GM19397 (cell line): Measurements from ENCODE around the gene CMKLR1.

Experiments
- ATAC-seq: cut with Tn5 transposase; IDR thresholded peaks from one replicate; pipeline ENCODE4 v1.9.1; 2021; ENCODE audit warnings: mild to moderate bottlenecking, moderate library complexity; ENCODE audit not compliant: unreplicated experiment

The CMKLR1 gene

DNA sequence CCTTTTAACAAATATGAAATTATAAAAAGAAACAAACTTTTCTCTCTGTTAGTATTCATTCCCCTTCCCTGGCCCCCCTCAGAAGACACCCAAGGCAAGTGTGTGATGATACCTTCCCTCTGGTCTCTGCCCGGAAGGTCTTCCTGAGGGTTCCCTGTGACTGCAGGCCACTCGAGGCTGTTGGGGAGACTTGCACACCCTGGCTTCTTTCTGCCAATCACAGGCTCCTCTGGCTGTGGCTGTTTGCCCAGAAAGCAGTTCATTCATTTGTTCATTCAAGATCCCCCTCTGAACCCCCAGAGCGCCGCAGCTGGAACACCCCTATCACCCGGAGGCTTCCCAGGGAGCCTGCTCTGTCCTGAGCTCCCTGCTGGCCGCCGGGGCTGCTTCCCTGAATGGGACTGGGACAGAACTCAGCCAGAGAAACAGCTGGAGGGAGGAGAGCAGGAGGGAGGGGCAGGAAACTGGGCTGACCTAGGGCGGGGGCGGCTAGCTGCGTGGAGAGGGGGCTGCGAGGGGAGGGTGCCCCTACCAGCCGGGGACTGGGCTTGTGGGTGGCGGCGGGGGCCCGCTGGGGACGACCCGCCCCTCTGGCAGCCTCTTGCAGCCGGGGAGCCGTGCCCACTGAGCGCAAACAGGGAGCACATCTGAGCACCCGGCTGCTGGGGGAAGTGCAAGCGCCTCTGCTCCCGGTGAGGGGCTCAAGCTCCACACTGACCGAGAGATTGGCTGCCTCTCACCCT is at the start of gene CMKLR1:
CMKLR1 (minus strand) TSS at position 397 of the 743 bp plus-strand sequence. CDS start 45,720 bp downstream, outside the sequence.
- ATAC-seq = no peak

DNA sequence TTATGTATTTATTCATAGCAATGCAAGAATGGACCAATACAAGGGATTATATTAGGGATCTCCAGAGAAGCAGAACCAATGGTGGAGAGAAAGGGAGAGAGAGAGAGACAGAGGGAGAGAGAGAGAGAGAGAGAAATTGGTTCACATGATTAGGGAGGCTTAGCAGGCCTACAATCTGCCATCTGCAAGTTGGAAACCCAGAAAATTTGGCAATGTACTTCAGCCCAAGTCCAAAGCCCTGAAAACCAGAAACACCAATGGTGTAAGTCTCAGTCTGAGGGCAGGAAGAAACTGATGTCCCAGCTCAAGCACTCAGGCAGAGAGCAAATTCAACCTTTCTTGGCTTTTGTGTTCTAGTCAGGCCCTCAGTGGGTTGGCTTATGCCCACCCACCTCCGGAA is 48.7 kb upstream of the CMKLR1 start:
- ATAC-seq = no peak

DNA sequence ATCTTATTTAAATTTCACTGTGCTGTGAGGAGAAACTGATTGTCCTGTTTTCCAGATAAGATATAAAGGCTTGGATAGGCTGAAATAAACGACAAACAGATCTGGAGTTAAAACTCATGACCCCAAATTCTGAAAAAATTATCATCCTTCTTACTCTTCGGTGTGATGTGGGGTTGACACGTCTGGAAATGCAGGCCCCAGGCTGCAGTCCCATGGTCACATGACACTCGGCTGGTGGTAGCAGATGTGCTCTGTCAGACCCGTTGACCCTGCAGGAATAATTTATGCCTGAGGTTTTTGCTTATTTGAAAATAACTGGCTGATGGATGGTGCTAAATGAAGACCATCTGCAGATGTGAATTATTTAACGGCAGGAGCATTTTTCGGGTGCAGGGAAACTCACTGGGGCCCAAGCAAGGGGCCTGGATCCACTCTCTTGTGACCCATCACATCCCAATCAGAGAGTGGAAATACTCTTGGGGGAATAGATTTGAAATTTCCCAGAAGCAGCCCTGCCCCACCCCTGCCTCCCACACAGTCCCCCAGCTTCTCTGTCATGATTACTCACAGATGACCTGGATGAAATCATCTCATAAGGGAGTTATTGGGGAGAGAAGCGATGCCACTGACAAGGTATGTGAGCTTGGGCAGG is 47.7 kb upstream of the CMKLR1 start:
- no peak for ATAC-seq

- no peak for ATAC-seq
These were observed 43.3 kb upstream of the CMKLR1 start for GRCh38 chr12:108382437-108382801.

DNA sequence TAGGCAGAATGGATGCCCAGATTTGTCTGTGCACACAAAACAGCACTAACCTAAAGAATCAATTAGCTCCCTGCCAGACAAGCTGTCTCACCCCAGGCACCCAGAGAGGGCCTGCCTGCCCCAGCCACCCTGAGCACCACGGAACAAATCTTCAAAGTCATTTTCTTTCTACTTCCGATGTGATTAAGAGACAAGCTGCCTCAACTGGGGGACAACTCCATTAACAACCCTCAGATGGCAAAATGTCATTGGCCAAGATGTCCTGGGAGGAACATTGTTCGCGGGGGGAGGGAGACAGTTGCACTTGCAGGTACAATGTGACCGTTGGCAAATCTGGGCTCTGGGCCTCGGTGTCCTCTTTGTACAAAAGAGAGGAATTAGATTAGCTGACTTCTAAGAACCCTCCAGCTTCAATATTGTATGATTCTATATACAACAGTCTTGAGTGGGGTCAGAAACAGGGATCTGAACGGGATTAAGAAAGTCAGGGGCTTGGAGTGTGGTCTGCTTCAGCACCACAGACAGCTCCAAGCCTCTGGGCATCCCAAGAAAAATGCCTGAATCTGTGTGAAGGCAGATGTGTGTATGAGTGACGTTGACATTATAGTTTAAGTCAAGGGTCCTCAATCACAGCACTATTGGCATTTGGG is 42.8 kb upstream of the CMKLR1 start:
- ATAC-seq = no peak

GRCh38 chr12:108380382-108380781 is 41.3 kb upstream of the CMKLR1 start:
- no peak for ATAC-seq

- no peak for ATAC-seq
These were observed 40.7 kb upstream of the CMKLR1 start for GRCh38 chr12:108379823-108380222.

DNA sequence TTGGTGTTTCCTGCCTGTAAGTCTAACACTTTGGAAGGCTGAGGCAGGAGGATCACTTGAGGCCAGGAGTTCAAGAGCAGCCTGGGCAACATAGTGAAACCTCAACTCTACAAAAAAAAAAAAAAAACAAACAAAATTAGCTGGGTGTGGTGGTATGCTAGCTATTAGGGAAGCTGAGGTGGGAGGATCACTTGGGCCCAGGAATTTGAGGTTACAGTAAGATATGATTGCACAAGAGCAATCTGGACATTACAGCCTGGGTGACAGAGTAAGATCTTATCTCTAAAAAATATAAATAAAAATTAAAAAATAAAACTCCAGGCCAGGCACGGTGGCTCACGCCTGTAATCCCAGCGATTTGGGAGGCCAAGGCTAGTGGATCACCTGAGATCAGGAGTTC is 39.8 kb upstream of the CMKLR1 start:
- no peak for ATAC-seq

DNA sequence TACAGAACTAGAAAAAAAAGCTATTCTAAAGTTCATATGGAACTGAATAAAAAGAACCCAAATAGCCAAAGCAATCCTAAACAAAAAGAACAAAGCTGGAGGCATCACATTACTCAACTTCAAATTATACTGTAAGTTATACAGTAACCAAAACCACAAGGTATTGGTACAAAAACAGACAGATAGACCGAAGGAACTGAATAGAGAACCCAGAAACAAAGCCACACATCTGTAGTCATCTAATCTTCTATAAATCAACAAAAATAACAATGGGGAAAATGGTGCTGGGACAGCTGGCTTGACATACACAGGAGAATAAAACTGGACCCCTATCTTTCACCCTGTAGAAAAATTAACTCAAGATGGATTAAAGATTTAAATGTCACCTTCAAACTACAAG is 38.1 kb upstream of the CMKLR1 start:
- ATAC-seq = no peak

DNA sequence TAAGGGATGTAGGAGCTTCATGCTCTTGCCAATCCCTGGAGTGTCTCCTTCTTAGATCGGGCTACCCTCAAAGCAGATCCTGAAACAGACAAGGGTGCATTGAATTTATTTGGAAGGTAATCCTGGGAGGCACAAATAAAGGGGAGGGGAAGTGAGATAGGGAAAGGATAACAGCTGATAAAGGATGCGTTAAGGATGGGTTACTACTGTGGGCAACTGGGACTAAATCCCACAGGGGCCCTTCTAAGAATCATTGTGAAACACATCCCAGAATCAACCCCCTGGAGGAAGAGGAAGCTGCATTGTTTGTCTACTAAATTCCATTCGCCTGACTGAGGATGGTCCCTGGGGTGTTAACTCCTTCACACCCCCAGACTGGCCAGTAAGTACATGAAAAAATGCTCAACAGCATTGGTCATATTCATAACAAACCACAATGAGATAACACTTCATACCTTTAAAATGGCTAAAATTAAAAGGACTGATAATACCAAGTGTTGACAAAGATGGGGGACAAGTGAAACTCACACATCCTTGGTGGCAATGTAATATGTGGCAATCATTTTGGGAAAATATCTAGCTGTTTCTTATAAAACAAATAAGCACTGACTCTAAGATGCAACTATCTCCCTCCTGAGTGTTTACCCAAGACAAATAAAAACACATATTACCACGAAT is 37.0 kb upstream of the CMKLR1 start:
- ATAC-seq = no peak

GRCh38 chr12:108374596-108375320 is 35.6 kb upstream of the CMKLR1 start:
- no peak for ATAC-seq

- ATAC-seq = no peak
These were observed 34.0 kb upstream of the CMKLR1 start for GRCh38 chr12:108373111-108373510.

DNA sequence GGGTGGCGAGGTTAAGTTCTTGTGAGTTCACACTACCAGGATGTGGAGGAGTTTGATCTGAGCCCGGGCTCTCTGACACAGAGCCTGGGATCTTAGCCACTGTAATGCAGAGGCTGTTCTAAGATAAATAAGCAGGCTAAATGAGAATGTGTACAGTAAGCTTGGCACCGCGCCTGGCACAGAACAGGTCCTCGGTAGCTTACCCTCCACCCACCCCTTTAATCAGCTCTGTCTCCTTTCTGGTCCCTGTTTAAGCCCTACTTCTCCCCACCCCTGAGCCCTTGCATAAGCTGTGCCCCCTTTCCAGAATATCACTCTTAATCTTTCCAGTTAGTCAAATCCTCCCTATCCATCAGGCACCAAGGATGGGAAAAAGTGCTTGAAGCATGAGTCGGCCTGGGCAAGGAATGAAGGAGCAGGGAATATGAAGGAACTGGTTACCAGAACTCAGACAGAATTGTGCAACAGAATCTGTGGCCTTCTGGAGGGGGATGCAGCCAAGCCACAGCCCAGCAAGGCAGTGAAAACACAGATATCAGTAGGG is 32.8 kb upstream of the CMKLR1 start:
- no peak for ATAC-seq

GRCh38 chr12:108370415-108370814 is 31.3 kb upstream of the CMKLR1 start:
- ATAC-seq = no peak

GRCh38 chr12:108369736-108370396 is 30.8 kb upstream of the CMKLR1 start:
- ATAC-seq = no peak

GRCh38 chr12:108368089-108368488 is 29.0 kb upstream of the CMKLR1 start:
- ATAC-seq = no peak

DNA sequence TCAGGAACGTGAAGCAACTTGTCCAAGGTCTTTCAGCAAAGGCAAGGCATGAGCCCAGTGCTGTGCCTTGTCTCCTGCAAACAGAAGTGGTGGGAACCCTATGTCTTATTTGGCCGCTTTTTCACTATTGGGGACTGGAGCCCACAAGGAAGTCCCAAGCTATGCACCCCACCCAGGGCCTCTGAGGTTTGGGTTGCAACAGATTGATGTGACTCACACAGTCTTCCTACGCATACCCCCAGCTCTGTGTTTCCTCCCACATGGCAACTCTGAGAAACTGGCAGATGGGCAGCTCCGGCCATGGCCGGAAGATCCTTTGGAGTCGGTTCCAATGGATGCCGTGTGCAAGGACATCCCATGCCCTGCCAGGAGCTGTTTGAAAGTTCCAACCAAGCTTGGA is 28.3 kb upstream of the CMKLR1 start:
- ATAC-seq = no peak

- no peak for ATAC-seq
These were observed 26.2 kb upstream of the CMKLR1 start for GRCh38 chr12:108365324-108365723.

- no peak for ATAC-seq
These were observed 25.8 kb upstream of the CMKLR1 start for GRCh38 chr12:108364879-108365278.

GRCh38 chr12:108363565-108363964 is 24.5 kb upstream of the CMKLR1 start:
- no peak for ATAC-seq
